Measurements from ENCODE around the gene SPRY4.

DNA sequence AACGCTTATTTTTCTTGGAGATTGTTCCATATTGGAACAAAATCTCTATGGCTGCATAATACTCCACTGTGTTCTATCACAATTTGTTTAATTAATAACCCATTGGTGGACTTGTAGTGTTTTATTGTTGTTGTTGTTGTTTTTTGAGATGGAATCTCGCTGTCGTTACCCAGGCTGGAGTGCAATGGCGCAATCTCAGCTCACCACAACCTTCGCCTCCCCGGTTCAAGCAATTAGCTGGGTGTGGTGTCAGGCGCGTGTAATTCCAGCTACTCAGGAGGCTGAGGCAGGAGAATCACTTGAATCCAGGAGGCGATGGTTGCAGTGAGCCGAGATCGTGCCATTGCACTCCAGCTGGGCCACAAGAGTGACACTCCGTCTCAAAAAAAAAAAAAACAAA, 38.7 kb downstream of the SPRY4 start:
- TF ChIP-seq, protein P1, sequence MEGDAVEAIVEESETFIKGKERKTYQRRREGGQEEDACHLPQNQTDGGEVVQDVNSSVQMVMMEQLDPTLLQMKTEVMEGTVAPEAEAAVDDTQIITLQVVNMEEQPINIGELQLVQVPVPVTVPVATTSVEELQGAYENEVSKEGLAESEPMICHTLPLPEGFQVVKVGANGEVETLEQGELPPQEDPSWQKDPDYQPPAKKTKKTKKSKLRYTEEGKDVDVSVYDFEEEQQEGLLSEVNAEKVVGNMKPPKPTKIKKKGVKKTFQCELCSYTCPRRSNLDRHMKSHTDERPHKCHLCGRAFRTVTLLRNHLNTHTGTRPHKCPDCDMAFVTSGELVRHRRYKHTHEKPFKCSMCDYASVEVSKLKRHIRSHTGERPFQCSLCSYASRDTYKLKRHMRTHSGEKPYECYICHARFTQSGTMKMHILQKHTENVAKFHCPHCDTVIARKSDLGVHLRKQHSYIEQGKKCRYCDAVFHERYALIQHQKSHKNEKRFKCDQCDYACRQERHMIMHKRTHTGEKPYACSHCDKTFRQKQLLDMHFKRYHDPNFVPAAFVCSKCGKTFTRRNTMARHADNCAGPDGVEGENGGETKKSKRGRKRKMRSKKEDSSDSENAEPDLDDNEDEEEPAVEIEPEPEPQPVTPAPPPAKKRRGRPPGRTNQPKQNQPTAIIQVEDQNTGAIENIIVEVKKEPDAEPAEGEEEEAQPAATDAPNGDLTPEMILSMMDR (IDR thresholded peaks at IDR 0.05) = no peak
- TF ChIP-seq POLR2AphosphoS5 (IDR thresholded peaks at IDR 0.05) = no peak

Measured in stomach (tissue), 4 donors.